GM18498 (cell line): ENCODE results near the gene C10orf143.
"Not testable (repeated sequence)": the region's sequence is repeated elsewhere in the genome, so short reads cannot be mapped to it uniquely, and the experiment has no call there.

Experiments used
- ATAC-seq: cut with Tn5 transposase; IDR thresholded peaks from one replicate; pipeline ENCODE4 v1.9.1; 2021; ENCODE audit warnings: mild to moderate bottlenecking, moderate library complexity; ENCODE audit not compliant: unreplicated experiment

Gene C10orf143

DNA sequence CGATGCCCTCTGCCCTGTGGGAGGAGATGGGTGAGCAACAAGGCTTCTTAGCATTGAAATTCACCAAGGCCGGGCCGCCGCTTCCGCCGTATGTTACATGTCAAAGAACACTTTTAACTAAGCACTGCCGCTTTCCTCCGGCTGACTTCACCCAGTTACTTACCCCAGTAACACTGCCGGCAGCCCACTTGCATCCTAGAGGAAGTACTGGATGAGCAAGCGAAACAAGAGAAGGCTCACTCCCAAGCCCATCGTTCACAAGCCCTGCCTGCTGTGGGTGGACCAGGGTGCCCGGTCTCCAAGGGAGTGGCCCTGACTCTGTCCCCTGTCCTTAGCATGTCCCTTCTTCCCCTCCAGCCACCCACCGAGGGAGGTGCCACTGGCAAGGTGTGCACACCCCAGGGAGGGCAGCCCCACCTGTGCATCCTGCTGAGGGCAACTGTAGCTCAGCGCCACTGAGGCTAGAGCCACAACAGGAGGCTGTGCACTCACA, 73.4 kb downstream of the C10orf143 start:
- ATAC-seq = no peak

GRCh38 chr10:130036296-130037065, 74.1 kb downstream of the C10orf143 start:
- ATAC-seq = no peak

GRCh38 chr10:130029209-130029608, 81.4 kb downstream of the C10orf143 start:
- ATAC-seq = no peak

GRCh38 chr10:130028465-130028819, 82.2 kb downstream of the C10orf143 start:
- ATAC-seq = no peak

DNA sequence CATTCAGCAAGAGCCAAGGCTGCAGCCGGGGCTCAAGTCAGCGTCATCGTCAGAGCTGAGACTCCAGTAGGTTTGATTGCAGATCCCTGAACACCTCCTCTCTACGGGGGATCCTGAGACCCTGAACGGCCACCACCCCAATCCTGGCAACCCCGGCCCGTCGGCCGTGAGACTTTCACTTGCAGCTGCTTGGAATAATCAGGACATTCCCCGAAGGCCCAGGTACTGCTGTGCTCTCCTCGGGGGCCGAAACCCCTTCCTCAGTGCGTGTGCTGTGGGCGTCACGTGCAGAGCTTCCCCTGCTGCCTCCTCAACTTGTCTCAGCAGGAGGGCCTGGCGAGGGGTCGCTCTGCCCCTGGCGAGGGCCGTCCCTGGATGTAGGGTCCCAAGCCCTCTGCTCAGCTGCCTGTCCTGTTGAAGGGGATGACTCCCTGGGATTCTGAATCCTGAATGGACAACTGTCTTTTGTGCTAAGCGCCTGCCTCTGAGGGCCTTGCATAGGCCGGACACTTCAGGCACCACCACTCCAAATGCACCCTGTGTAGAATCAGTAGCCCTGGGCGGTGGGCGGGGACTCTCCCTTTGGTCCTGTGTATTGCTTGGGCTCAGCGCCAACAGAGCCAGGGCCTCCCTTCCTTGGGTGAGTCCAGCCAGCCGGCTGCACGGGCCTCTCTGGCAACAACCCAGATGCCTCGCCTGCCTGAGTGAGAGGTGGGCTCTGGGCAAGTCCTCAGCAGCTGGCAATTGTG, 82.7 kb downstream of the C10orf143 start:
- no peak for ATAC-seq

GRCh38 chr10:130026670-130027456, 83.8 kb downstream of the C10orf143 start:
- ATAC-seq = no peak

- no peak for ATAC-seq
These were observed 84.7 kb downstream of the C10orf143 start for GRCh38 chr10:130025811-130026485.

- ATAC-seq = no peak
These were observed 85.3 kb downstream of the C10orf143 start for GRCh38 chr10:130025326-130025725.

DNA sequence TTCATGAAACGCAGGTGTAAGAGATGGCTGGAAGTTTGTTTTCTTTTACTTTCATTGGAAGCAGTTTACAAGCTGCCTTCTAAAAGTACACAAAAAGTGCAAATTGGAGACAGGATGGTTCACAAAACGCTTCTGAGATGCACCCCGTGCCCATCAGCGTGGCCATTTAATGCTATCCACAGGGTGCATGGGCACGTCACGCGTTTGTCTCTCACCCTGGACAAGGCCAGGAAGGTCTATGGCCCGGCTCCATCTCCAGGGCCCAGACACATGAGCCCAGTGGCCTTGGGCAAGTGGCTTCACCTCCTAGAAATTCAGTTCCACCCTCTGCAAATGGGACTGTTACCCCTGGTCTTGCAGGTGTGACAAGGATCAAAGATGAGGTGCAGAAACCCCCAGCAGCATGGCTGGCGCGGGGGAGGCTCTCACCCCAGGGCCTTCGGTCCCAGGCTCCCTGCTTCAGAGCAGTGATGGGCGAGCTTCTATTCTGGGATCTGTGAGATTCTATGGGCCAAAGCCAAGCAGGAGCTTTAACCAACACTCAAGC, 85.8 kb downstream of the C10orf143 start:
- no peak for ATAC-seq

GRCh38 chr10:130024326-130024725, 86.3 kb downstream of the C10orf143 start:
- not testable (repeated sequence) for ATAC-seq

GRCh38 chr10:130023454-130024230, 87.0 kb downstream of the C10orf143 start:
- ATAC-seq = no peak

DNA sequence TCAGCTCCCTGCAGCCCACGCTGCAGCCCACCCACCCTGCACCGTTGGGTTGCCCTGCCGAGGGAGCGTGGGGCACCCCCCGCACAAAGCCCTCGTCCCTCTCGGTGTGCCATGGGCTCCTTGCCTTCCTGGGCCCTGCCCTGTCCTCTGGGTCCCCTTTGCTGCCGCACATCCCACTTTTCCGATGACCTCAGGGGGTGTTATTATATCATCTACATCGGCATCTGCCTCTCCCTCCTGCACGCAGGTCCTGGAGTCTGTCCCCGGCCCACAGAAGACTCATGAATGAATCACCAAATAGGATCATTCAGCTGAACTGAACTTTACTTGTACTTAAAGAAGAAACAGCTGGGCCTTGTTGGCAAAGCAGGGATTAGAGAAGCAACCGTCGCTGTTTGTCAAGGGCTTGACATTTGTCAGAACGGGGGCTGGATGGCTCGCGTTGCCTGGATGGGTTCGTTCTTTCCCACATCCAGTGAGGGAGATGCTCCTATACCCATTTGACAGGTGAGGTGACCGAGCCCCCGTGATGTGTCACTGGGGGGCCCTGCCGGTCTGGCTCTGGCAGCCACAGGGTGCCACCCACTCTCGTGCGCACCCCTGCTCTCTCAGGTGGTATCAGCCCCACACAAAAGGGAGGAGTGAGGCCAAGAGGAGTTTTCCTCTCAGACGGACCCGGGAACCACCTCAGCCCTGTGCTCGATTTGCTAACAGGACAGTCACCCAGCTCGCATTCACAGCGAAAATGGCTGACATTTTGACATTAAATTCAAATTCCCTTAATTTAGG, 87.9 kb downstream of the C10orf143 start:
- no peak for ATAC-seq

GRCh38 chr10:130022086-130022485, 88.5 kb downstream of the C10orf143 start:
- ATAC-seq = no peak

- ATAC-seq = no peak
These were observed 89.2 kb downstream of the C10orf143 start for GRCh38 chr10:130021383-130021950.

DNA sequence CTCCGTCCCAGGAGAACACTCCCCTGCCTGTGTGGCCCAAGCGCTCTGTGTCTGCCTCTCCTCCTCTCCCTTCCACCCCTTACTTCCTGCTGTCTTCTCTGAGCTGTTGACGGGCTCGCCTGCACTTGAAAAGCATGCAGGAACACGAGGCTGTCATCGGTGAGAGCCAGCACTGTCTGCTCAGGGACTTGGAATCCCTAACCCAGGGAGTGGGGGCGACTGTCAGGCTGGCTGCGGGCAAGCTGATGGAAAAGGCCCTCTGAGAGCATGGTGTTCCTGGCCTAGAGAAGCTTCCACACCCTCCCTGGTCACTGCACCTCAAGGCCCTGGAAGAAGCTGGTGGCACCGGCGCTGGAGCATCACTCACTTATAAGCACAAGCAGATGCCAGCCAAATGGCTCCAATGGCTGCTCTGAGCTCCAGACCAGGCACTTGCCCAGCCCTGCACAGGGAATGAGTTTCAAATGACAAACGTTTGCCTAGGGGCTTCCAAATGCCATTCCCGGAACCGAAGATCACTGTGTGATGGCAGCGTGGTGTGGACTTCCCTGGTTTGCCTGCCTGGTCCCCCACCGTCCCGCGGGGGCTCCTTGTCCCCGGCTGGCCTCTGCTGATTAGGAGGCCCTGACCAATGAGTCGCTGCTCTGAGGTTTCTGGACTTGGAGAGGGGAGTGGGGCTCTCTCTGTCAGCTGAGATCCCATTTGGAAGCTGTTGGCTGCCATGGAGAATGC, 89.8 kb downstream of the C10orf143 start:
- ATAC-seq = no peak

DNA sequence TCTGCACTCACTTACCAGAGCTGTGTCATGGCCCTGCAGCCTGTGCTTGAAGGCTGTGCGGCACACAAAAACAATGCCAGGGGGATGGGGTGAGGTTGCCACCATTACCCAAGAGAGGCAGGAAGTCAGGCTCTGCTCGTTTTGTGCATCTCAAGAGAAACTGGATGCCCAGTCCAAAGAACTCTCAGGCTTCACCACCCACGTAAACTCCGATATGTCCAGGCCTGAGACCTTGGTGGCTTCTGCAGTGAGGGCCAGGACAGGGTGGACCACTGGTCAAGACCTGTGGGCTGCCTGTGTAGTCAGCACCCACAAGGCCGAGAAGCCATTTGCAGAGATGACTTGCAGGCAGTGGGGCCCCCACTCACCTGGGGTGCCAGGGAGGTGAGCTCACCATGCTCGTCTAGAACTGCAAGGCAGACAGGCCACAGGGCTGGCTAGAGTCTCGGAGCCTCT, 91.9 kb downstream of the C10orf143 start:
- no peak for ATAC-seq

DNA sequence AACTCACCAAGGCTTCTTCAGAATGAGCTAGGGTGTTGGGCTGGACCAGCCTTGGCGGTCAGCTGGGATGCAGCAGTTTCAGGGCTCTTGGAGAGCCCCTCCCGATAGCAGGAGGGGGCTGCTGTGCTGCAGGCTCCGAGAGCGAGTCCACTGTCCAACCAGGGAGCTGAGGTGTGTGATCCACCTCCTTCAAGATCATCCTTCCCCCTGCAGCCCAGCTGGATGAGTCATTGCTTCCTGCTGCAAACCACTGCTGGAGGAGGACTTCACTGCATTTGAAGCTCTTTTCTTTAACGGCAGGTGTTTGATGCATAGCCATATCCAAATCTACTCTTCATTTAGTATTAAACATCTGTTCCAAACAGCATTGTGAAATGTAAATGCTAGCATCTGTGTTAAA, 92.4 kb downstream of the C10orf143 start:
- no peak for ATAC-seq

GRCh38 chr10:130017631-130018022, 93.0 kb downstream of the C10orf143 start:
- no peak for ATAC-seq
